ENCODE measurements around the gene GOLPH3.
"Not testable (repeated sequence)": the region's sequence is repeated elsewhere in the genome, so short reads cannot be mapped to it uniquely, and the experiment has no call there.

Gene GOLPH3

GRCh38 chr5:32193591-32193990 is 19.5 kb upstream of the GOLPH3 start:
- peak; percentile 91 for DNase-seq (ENCODE audit: low read depth, low spot score)
- no peak for TF ChIP-seq CTCF (IDR thresholded peaks at IDR 0.05; ENCODE audit: low read depth, low read length)
- in situ Hi-C loops (cut with HindIII; ENCODE audit: low sequenced_read_pairs): no loop called here
- no peak overlapping the region for H3K4me3 ChIP-seq (ENCODE audit: low read depth, low read length)

- in situ Hi-C loops (cut with HindIII; ENCODE audit: low sequenced_read_pairs): no loop called here
- TF ChIP-seq CTCF (IDR thresholded peaks at IDR 0.05; ENCODE audit: low read depth, low read length): no peak
- H3K4me3 ChIP-seq (ENCODE audit: low read depth, low read length): no peak overlapping the region
- peak; percentile 8 for DNase-seq (ENCODE audit: low read depth, low spot score)
These were observed 16.0 kb upstream of the GOLPH3 start for GRCh38 chr5:32190095-32190494.

- H3K4me3 ChIP-seq (ENCODE audit: low read depth, low read length): no peak overlapping the region
- DNase-seq (ENCODE audit: low read depth, low spot score): no peak
- in situ Hi-C loops (cut with HindIII; ENCODE audit: low sequenced_read_pairs): no loop called here
- no peak for TF ChIP-seq CTCF (IDR thresholded peaks at IDR 0.05; ENCODE audit: low read depth, low read length)
These were observed 13.6 kb upstream of the GOLPH3 start for GRCh38 chr5:32187675-32188074.

GRCh38 chr5:32182463-32183063 is 8.4 kb upstream of the GOLPH3 start:
- TF ChIP-seq CTCF (IDR thresholded peaks at IDR 0.05; ENCODE audit: low read depth, low read length): no peak
- DNase-seq (ENCODE audit: low read depth, low spot score): no peak
- no peak overlapping the region for H3K4me3 ChIP-seq (ENCODE audit: low read depth, low read length)
- in situ Hi-C loops (cut with HindIII; ENCODE audit: low sequenced_read_pairs): no loop called here

- peak; percentile 68 for DNase-seq (ENCODE audit: low read depth, low spot score)
- no peak for TF ChIP-seq CTCF (IDR thresholded peaks at IDR 0.05; ENCODE audit: low read depth, low read length)
- peak overlapping the region; percentile 74 for H3K4me3 ChIP-seq (ENCODE audit: low read depth, low read length)
- in situ Hi-C loops (cut with HindIII; ENCODE audit: low sequenced_read_pairs): no loop called here
These were observed 680 bp downstream of the GOLPH3 start for GRCh38 chr5:32173267-32174010.

GRCh38 chr5:32172923-32173266 is 1.2 kb downstream of the GOLPH3 start:
- no peak for TF ChIP-seq CTCF (IDR thresholded peaks at IDR 0.05; ENCODE audit: low read depth, low read length)
- in situ Hi-C loops (cut with HindIII; ENCODE audit: low sequenced_read_pairs): no loop called here
- peak overlapping the region; percentile 74 for H3K4me3 ChIP-seq (ENCODE audit: low read depth, low read length)
- DNase-seq (ENCODE audit: low read depth, low spot score): no peak

GRCh38 chr5:32172186-32172911 is 1.8 kb downstream of the GOLPH3 start:
- H3K4me3 ChIP-seq (ENCODE audit: low read depth, low read length): peak overlapping the region; percentile 74
- DNase-seq (ENCODE audit: low read depth, low spot score); in situ Hi-C loops (cut with HindIII; ENCODE audit: low sequenced_read_pairs): not testable (repeated sequence)

Data from astrocyte of the spinal cord (primary cell).